ENCODE results near the gene CBARP. TPM values are rescaled to one million over a fixed set of nuclear protein-coding genes. Genes with fewer than 3 reads are reported as not detected.

Gene CBARP
- total and polyA plus RNA-seq, 2 of the 13 experiments (the other 11 are each of a cell fraction or from before 2014, with no cell fraction given): 1.2 to 1.4 TPM

DNA sequence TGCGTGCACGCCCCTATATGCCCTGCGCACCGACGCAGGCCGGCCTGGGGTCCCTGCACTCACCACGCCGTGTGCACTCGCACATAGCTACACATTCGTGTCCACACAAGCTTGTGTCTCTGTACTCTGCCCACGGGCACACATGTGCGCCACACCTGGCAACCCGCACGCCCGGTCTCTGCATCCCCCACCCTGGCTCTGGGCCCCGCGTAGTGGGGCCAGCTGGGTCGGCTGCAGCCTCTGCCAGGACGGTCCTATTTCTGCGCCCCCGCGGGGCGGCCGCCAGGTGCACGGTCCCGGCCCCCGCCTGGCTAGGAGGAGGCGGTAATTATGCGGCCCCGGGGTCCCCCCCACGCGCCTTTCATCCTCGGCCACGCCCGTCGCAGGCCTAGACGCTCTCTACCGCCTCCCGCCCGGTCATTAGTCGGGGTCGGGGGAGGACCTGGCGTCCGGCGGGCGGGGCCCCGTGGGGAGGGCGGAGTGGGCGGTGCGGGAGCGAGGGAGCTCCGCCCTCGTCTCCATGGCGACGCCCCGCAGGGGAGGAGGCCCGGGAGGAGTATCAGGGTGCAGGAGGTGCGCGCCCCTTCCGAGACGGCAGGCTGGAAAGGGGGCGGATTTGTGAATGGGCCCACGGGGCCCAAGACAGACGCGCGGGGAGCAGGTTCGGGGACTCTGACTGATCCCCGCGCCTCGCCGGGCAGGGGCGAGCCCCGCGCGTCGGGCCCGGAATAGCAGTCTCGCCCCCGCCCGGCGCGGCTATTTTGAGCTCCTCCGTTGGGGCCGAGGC lies 28.5 kb upstream of the CBARP start (continued):
- TF ChIP-seq, protein P1, sequence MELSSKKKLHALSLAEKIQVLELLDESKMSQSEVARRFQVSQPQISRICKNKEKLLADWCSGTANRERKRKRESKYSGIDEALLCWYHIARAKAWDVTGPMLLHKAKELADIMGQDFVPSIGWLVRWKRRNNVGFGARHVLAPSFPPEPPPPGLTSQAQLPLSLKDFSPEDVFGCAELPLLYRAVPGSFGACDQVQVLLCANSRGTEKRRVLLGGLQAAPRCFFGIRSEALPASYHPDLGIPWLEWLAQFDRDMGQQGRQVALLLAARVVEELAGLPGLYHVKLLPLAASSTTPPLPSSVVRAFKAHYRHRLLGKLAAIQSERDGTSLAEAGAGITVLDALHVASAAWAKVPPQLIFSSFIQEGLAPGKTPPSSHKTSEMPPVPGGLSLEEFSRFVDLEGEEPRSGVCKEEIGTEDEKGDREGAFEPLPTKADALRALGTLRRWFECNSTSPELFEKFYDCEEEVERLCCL (CRISPR knock-in tag; IDR thresholded peaks at IDR 0.05; ENCODE audit: borderline replicate concordance): no peak
- TF ChIP-seq, protein P2, sequence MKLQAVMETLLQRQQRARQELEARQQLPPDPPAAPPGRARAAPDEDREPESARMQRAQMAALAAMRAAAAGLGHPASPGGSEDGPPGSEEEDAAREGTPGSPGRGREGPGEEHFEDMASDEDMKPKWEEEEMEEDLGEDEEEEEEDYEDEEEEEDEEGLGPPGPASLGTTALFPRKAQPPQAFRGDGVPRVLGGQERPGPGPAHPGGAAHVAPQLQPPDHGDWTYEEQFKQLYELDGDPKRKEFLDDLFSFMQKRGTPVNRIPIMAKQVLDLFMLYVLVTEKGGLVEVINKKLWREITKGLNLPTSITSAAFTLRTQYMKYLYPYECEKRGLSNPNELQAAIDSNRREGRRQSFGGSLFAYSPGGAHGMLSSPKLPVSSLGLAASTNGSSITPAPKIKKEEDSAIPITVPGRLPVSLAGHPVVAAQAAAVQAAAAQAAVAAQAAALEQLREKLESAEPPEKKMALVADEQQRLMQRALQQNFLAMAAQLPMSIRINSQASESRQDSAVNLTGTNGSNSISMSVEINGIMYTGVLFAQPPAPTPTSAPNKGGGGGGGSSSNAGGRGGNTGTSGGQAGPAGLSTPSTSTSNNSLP (IDR thresholded peaks at IDR 0.05; ENCODE audit: low read depth, low read length): no peak
- peak; percentile 41 for TF ChIP-seq ISL2 (CRISPR knock-in tag; IDR thresholded peaks at IDR 0.05)
- no peak for TF ChIP-seq MEF2D (CRISPR knock-in tag; IDR thresholded peaks at IDR 0.05)
- TF ChIP-seq, protein P3, sequence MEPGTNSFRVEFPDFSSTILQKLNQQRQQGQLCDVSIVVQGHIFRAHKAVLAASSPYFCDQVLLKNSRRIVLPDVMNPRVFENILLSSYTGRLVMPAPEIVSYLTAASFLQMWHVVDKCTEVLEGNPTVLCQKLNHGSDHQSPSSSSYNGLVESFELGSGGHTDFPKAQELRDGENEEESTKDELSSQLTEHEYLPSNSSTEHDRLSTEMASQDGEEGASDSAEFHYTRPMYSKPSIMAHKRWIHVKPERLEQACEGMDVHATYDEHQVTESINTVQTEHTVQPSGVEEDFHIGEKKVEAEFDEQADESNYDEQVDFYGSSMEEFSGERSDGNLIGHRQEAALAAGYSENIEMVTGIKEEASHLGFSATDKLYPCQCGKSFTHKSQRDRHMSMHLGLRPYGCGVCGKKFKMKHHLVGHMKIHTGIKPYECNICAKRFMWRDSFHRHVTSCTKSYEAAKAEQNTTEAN (CRISPR knock-in tag; conservative IDR thresholded peaks at IDR 0.05): no peak; the same call in 1 of the 2 replicates
- TF ChIP-seq ZNF20 (CRISPR knock-in tag; IDR thresholded peaks at IDR 0.05): no peak
- no peak for TF ChIP-seq KAT7 (CRISPR knock-in tag; IDR thresholded peaks at IDR 0.05; ENCODE audit: borderline replicate concordance)
- TF ChIP-seq HDAC6 (IDR thresholded peaks at IDR 0.05; ENCODE audit: low read depth, low read length): no peak
- TF ChIP-seq ATF1 (CRISPR knock-in tag; IDR thresholded peaks at IDR 0.05): no peak
- no peak for TF ChIP-seq ZNF550 (CRISPR knock-in tag; IDR thresholded peaks at IDR 0.05; ENCODE audit: borderline replicate concordance)
- peak; percentile 70 for TF ChIP-seq POLR2G (IDR thresholded peaks at IDR 0.05; ENCODE audit: low read depth, low read length)
- TF ChIP-seq, protein P4, sequence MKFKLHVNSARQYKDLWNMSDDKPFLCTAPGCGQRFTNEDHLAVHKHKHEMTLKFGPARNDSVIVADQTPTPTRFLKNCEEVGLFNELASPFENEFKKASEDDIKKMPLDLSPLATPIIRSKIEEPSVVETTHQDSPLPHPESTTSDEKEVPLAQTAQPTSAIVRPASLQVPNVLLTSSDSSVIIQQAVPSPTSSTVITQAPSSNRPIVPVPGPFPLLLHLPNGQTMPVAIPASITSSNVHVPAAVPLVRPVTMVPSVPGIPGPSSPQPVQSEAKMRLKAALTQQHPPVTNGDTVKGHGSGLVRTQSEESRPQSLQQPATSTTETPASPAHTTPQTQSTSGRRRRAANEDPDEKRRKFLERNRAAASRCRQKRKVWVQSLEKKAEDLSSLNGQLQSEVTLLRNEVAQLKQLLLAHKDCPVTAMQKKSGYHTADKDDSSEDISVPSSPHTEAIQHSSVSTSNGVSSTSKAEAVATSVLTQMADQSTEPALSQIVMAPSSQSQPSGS (CRISPR knock-in tag; IDR thresholded peaks at IDR 0.05): no peak
- TF ChIP-seq, protein P5, sequence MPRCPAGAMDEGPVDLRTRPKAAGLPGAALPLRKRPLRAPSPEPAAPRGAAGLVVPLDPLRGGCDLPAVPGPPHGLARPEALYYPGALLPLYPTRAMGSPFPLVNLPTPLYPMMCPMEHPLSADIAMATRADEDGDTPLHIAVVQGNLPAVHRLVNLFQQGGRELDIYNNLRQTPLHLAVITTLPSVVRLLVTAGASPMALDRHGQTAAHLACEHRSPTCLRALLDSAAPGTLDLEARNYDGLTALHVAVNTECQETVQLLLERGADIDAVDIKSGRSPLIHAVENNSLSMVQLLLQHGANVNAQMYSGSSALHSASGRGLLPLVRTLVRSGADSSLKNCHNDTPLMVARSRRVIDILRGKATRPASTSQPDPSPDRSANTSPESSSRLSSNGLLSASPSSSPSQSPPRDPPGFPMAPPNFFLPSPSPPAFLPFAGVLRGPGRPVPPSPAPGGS (CRISPR knock-in tag; IDR thresholded peaks at IDR 0.05): peak; percentile 68; the same call in 1 of the 2 replicates
- no peak for TF ChIP-seq PCBP1 (IDR thresholded peaks at IDR 0.05; ENCODE audit: borderline replicate concordance, low read depth, low read length)
- peak; percentile 68 for TF ChIP-seq ARNTL (CRISPR knock-in tag; IDR thresholded peaks at IDR 0.05)
- peak; percentile 65 for TF ChIP-seq HNRNPLL (IDR thresholded peaks at IDR 0.05; ENCODE audit: low read depth, low read length, poor library complexity, severe bottlenecking)
- peak; percentile 87 for TF ChIP-seq RFX3 (CRISPR knock-in tag; IDR thresholded peaks at IDR 0.05)
- TF ChIP-seq ZNF530 (CRISPR knock-in tag; IDR thresholded peaks at IDR 0.05; ENCODE audit: low read depth): no peak
- TF ChIP-seq, protein P6, sequence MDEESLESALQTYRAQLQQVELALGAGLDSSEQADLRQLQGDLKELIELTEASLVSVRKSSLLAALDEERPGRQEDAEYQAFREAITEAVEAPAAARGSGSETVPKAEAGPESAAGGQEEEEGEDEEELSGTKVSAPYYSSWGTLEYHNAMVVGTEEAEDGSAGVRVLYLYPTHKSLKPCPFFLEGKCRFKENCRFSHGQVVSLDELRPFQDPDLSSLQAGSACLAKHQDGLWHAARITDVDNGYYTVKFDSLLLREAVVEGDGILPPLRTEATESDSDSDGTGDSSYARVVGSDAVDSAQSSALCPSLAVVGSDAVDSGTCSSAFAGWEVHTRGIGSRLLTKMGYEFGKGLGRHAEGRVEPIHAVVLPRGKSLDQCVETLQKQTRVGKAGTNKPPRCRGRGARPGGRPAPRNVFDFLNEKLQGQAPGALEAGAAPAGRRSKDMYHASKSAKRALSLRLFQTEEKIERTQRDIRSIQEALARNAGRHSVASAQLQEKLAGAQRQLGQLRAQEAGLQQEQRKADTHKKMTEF (CRISPR knock-in tag; IDR thresholded peaks at IDR 0.05): peak; percentile 84
- no peak for TF ChIP-seq NR3C1 (CRISPR knock-in tag; IDR thresholded peaks at IDR 0.05)
- no peak; the same call in 1 of the 2 replicates for TF ChIP-seq KMT2A (CRISPR knock-in tag; IDR thresholded peaks at IDR 0.05)
- TF ChIP-seq MTF1 (CRISPR knock-in tag; IDR thresholded peaks at IDR 0.05): no peak
